ENCODE results near the gene SNX19.

The SNX19 gene

GRCh38 chr11:130854483-130854882 lies 61.8 kb downstream of the SNX19 start:
- H2AFZ ChIP-seq (ENCODE audit: low read depth, low read length, severe bottlenecking), result no peak overlapping the region
- H3K79me2 ChIP-seq (ENCODE audit: insufficient read depth, low read length), result no peaks in the 10 kb centered on the region
- H3K9me2 ChIP-seq (replicated peaks; ENCODE audit: insufficient read depth, low read length), result no peaks in the 10 kb centered on the region
- H3F3A ChIP-seq (ENCODE audit: insufficient read depth), result no peaks in the 10 kb centered on the region
- H3K36me3 ChIP-seq (ENCODE audit: low read length), result no peaks in the 10 kb centered on the region
- no peak overlapping the region for H3K27ac ChIP-seq (ENCODE audit: low read depth, low read length)
- no peak overlapping the region for H3K4me2 ChIP-seq (ENCODE audit: low read depth, low read length, poor library complexity, severe bottlenecking)
- H4K20me1 ChIP-seq (ENCODE audit: low read depth, low read length), result no peaks in the 10 kb centered on the region
- H3K4me3 ChIP-seq (ENCODE audit: insufficient read depth, low read length, poor library complexity, severe bottlenecking), result no peak overlapping the region
- H3K9me3 ChIP-seq (ENCODE audit: insufficient read depth, low read length), result no peaks in the 10 kb centered on the region
- TF ChIP-seq EZH2phosphoT487 (conservative IDR thresholded peaks at IDR 0.05; ENCODE audit: low read length), result no peak
- no peak for TF ChIP-seq CTCF (IDR thresholded peaks at IDR 0.05; ENCODE audit: insufficient read depth, low read length, poor library complexity, severe bottlenecking)
- H3K27me3 ChIP-seq (ENCODE audit: low read length), result no peaks in the 10 kb centered on the region
- H3K9ac ChIP-seq (ENCODE audit: low read length), result no peak overlapping the region

- no peaks in the 10 kb centered on the region for H3K27me3 ChIP-seq (ENCODE audit: low read length)
- no peak overlapping the region for H3K9ac ChIP-seq (ENCODE audit: low read length)
- H3F3A ChIP-seq (ENCODE audit: insufficient read depth), result no peaks in the 10 kb centered on the region
- no peak overlapping the region for H3K4me3 ChIP-seq (ENCODE audit: insufficient read depth, low read length, poor library complexity, severe bottlenecking)
- H3K9me3 ChIP-seq (ENCODE audit: insufficient read depth, low read length), result no peaks in the 10 kb centered on the region
- H3K9me2 ChIP-seq (replicated peaks; ENCODE audit: insufficient read depth, low read length), result no peaks in the 10 kb centered on the region
- H3K79me2 ChIP-seq (ENCODE audit: insufficient read depth, low read length), result no peaks in the 10 kb centered on the region
- H3K4me2 ChIP-seq (ENCODE audit: low read depth, low read length, poor library complexity, severe bottlenecking), result no peak overlapping the region
- no peak overlapping the region for H2AFZ ChIP-seq (ENCODE audit: low read depth, low read length, severe bottlenecking)
- no peak overlapping the region for H3K27ac ChIP-seq (ENCODE audit: low read depth, low read length)
- H4K20me1 ChIP-seq (ENCODE audit: low read depth, low read length), result no peaks in the 10 kb centered on the region
- no peak for TF ChIP-seq CTCF (IDR thresholded peaks at IDR 0.05; ENCODE audit: insufficient read depth, low read length, poor library complexity, severe bottlenecking)
- TF ChIP-seq EZH2phosphoT487 (conservative IDR thresholded peaks at IDR 0.05; ENCODE audit: low read length), result no peak
- H3K36me3 ChIP-seq (ENCODE audit: low read length), result no peaks in the 10 kb centered on the region
Observed at GRCh38 chr11:130852589-130852988, 63.7 kb downstream of the SNX19 start.

GRCh38 chr11:130850185-130850944 lies 65.9 kb downstream of the SNX19 start:
- Histone ChIP-seq H3K9me2 (replicated peaks; ENCODE audit: insufficient read depth, low read length) (no peaks in the 10 kb centered on the region), H3K27me3 (ENCODE audit: low read length) (no peaks in the 10 kb centered on the region), H3K36me3 (ENCODE audit: low read length) (no peaks in the 10 kb centered on the region), H3K9me3 (ENCODE audit: insufficient read depth, low read length) (no peaks in the 10 kb centered on the region), H3K4me2 (ENCODE audit: low read depth, low read length, poor library complexity, severe bottlenecking) (no peak overlapping the region), H2AFZ (ENCODE audit: low read depth, low read length, severe bottlenecking) (no peak overlapping the region), H3K79me2 (ENCODE audit: insufficient read depth, low read length) (no peaks in the 10 kb centered on the region), H3K27ac (ENCODE audit: low read depth, low read length) (no peak overlapping the region), H3K4me3 (ENCODE audit: insufficient read depth, low read length, poor library complexity, severe bottlenecking) (no peak overlapping the region), H4K20me1 (ENCODE audit: low read depth, low read length) (no peaks in the 10 kb centered on the region), H3K9ac (ENCODE audit: low read length) (no peak overlapping the region), H3F3A (ENCODE audit: insufficient read depth) (no peaks in the 10 kb centered on the region)
- TF ChIP-seq EZH2phosphoT487 (conservative IDR thresholded peaks at IDR 0.05; ENCODE audit: low read length), result no peak
- TF ChIP-seq CTCF (IDR thresholded peaks at IDR 0.05; ENCODE audit: insufficient read depth, low read length, poor library complexity, severe bottlenecking), result no peak
